Activated gamma-delta T cell treated with Interleukin-2 at 50 U/mL for 16 hours (primary cell): Measurements from ENCODE around the gene RFTN2.
"Not testable (repeated sequence)": the region's sequence is repeated elsewhere in the genome, so short reads cannot be mapped to it uniquely, and the experiment has no call there.

Experiments
- DNase-seq: peaks from one replicate; pipeline ENCODE4 v3.0.0-alpha.2; 2020

RFTN2 gene

GRCh38 chr2:197674060-197674459 lies 1.3 kb downstream of the RFTN2 start:
- no peak for DNase-seq

GRCh38 chr2:197673606-197674005 lies 1.8 kb downstream of the RFTN2 start:
- DNase-seq, result no peak

- DNase-seq, result no peak
Measured at GRCh38 chr2:197673106-197673505, 2.3 kb downstream of the RFTN2 start.

- DNase-seq, result no peak
Measured at GRCh38 chr2:197672371-197672893, 3.0 kb downstream of the RFTN2 start.

GRCh38 chr2:197669077-197669476 lies 6.3 kb downstream of the RFTN2 start:
- DNase-seq, result no peak

- DNase-seq, result no peak
Measured at GRCh38 chr2:197668296-197668695, 7.1 kb downstream of the RFTN2 start.

GRCh38 chr2:197666277-197666676 lies 9.1 kb downstream of the RFTN2 start:
- DNase-seq, result no peak

GRCh38 chr2:197661626-197662025 lies 13.8 kb downstream of the RFTN2 start:
- DNase-seq, result no peak

- no peak for DNase-seq
Measured at GRCh38 chr2:197657562-197657961, 17.8 kb downstream of the RFTN2 start.

- no peak for DNase-seq
Measured at GRCh38 chr2:197647961-197648690, 27.3 kb downstream of the RFTN2 start.

- no peak for DNase-seq
Measured at GRCh38 chr2:197641666-197642065, 33.7 kb downstream of the RFTN2 start.

GRCh38 chr2:197640571-197641122 lies 34.7 kb downstream of the RFTN2 start:
- DNase-seq, result not testable (repeated sequence)

GRCh38 chr2:197633109-197633657 lies 42.2 kb downstream of the RFTN2 start:
- no peak for DNase-seq

- DNase-seq, result no peak
Measured at GRCh38 chr2:197628043-197628500, 47.3 kb downstream of the RFTN2 start.

- DNase-seq, result no peak
Measured at GRCh38 chr2:197626965-197627625, 48.3 kb downstream of the RFTN2 start.

- no peak for DNase-seq
Measured at GRCh38 chr2:197620133-197620532, 55.3 kb downstream of the RFTN2 start.

- DNase-seq, result no peak
Measured at GRCh38 chr2:197615016-197615652, 60.3 kb downstream of the RFTN2 start.

- no peak for DNase-seq
Measured at GRCh38 chr2:197614532-197614931, 60.9 kb downstream of the RFTN2 start.

- no peak for DNase-seq
Measured at GRCh38 chr2:197613509-197613987, 61.8 kb downstream of the RFTN2 start.

- DNase-seq, result no peak
Measured at GRCh38 chr2:197606180-197606579, 69.2 kb downstream of the RFTN2 start.

- no peak for DNase-seq
Measured at GRCh38 chr2:197604117-197604860, 71.1 kb downstream of the RFTN2 start.

- DNase-seq, result no peak
Measured at GRCh38 chr2:197601726-197602125, 73.7 kb downstream of the RFTN2 start.
